HFF-Myc (cell line): ENCODE data around the gene NUAK1.
"Not testable (repeated sequence)": the region's sequence is repeated elsewhere in the genome, so short reads cannot be mapped to it uniquely, and the experiment has no call there.

Experiments
- DNase-seq: peaks from one replicate; pipeline ENCODE4 v3.0.0-alpha.2; 2011; ENCODE audit warnings: low read depth; ENCODE audit errors: extremely low read depth
- H3K4me3 ChIP-seq: replicated peaks from 2 replicates; pipeline ENCODE4 v1.5.1; 2011; ENCODE audit warnings: low read depth, mild to moderate bottlenecking, control low read depth, low read length
- TF ChIP-seq, protein P1 (sequence below): IDR thresholded peaks from 2 replicates; pipeline ENCODE4 v1.5.1; 2012; ENCODE audit warnings: mild to moderate bottlenecking, low read depth, low read length, control low read depth; ENCODE audit errors: missing control alignments

Gene NUAK1

DNA sequence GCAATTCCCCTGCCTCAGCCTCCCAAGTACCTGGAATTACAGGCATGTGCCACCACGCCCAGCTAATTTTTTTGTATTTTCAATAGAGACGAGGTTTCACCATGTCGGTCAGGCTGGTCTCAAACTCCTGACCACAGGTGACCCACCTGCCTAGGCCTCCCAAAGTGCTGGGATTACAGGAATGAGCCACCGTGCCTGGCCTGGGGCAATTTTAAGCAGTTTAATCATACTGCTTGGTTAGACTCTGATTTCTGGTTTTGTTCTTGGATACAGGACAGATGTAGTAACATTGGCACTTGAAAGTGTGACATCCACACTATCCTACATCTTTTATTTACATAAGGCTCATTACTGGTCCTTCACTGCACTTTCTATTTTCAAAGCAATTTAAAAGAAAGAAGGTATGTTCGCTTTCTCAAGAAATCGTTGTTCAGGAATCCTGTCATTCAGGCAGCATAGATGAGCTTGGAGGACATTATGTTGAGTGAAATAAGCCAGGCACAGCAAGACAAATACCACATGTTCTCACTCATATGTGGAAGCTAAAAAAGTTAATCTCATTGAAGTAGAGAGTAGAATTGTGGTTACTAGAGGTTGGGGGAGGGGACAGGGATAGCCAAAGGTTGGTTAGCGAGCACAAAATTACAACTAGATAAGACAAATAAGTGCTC is 4.0 kb upstream of the NUAK1 start:
- no peak overlapping the region for H3K4me3 ChIP-seq
- no peak for DNase-seq
- TF ChIP-seq, protein P1, sequence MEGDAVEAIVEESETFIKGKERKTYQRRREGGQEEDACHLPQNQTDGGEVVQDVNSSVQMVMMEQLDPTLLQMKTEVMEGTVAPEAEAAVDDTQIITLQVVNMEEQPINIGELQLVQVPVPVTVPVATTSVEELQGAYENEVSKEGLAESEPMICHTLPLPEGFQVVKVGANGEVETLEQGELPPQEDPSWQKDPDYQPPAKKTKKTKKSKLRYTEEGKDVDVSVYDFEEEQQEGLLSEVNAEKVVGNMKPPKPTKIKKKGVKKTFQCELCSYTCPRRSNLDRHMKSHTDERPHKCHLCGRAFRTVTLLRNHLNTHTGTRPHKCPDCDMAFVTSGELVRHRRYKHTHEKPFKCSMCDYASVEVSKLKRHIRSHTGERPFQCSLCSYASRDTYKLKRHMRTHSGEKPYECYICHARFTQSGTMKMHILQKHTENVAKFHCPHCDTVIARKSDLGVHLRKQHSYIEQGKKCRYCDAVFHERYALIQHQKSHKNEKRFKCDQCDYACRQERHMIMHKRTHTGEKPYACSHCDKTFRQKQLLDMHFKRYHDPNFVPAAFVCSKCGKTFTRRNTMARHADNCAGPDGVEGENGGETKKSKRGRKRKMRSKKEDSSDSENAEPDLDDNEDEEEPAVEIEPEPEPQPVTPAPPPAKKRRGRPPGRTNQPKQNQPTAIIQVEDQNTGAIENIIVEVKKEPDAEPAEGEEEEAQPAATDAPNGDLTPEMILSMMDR, result no peak

GRCh38 chr12:106141920-106142319 is 3.2 kb upstream of the NUAK1 start:
- DNase-seq, H3K4me3 ChIP-seq: not testable (repeated sequence)

DNA sequence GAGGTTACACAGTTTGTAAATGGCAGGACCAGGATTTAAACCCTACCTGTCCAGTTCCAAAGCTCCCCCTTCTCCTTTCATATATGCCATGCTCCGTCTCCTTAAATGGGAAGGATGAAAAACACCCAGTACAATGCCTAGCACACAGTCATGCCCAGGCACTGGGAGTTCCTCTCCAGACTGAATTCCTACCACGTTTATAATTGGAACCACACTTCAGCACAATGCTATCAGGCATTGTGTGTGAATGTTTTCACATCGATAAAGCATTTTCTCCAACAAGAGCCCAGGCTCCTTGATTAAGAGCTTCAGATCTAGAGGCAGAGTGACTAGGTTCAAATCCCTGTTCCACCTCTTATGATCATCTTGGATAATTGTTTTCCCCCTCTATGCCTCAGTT is 2.7 kb upstream of the NUAK1 start:
- TF ChIP-seq, protein P1, result no peak
- DNase-seq, result no peak
- H3K4me3 ChIP-seq, result no peak overlapping the region

- H3K4me3 ChIP-seq, result peak overlapping the region; percentile 53; the same call in 1 of the 2 replicates
- DNase-seq, result no peak
- TF ChIP-seq, protein P1, result no peak
Observed at GRCh38 chr12:106141003-106141402, 2.2 kb upstream of the NUAK1 start.

- TF ChIP-seq, protein P1, result no peak
- peak overlapping the region; percentile 53 for H3K4me3 ChIP-seq
- DNase-seq, result no peak
Observed at GRCh38 chr12:106140223-106140986, 1.7 kb upstream of the NUAK1 start.

- peak overlapping the region; percentile 53 for H3K4me3 ChIP-seq
- DNase-seq, result no peak
- TF ChIP-seq, protein P1, result no peak
Observed at GRCh38 chr12:106139422-106140171, 843 bp upstream of the NUAK1 start.

- DNase-seq, result no peak
- H3K4me3 ChIP-seq, result peak overlapping the region; percentile 53
- TF ChIP-seq, protein P1, result no peak
Observed at GRCh38 chr12:106138357-106138632, 459 bp downstream of the NUAK1 start.
